SK-N-SH (cell line): ENCODE data around the gene IP6K1. TPM values are rescaled to one million over a fixed set of nuclear protein-coding genes. Genes with fewer than 3 reads are reported as not detected.
"Not testable (repeated sequence)": the region's sequence is repeated elsewhere in the genome, so short reads cannot be mapped to it uniquely, and the experiment has no call there.

Experiments used
- CTCF ChIA-PET: fragments of 300-600, 350-600 bp; formaldehyde crosslinking; extraction: SDS; loops from one replicate; lab custom pipeline; 2021; lab: Yijun Ruan, JAX
- POLR2A ChIA-PET: fragments of 350-600 bp; sonication (Branson Sonifier 250); formaldehyde crosslinking; extraction: SDS; loops from one replicate; lab custom pipeline; 2020; ENCODE audit warnings: antibody characterized with exemption, inconsistent platforms; lab: Yijun Ruan, JAX
- DNase-seq: peaks from one replicate; pipeline ENCODE4 v3.0.0; 2012
- H2AFZ ChIP-seq: fragments of 200-600 bp; sonication (generic); 2 replicates; pipeline ENCODE4 v1.8.1; 2016; ENCODE audit warnings: antibody characterized with exemption, mild to moderate bottlenecking, low read depth
- H3F3A ChIP-seq: fragments of 200-600 bp; sonication (generic); replicated peaks from 2 replicates; pipeline ENCODE3; 2016; ENCODE audit warnings: antibody characterized with exemption, mild to moderate bottlenecking; ENCODE audit not compliant: insufficient read depth
- H3K27ac ChIP-seq, 2 experiments: fragments of 200-500 bp in 1 of 2; fragments of 200-600 bp in 1 of 2; sonication (Bioruptor generic) in 1 of 2; sonication (generic), shearing (Covaris generic) in 1 of 2; 2 replicates each; pipeline versions ENCODE4 v1.5.1 to v1.6.1; 2014 to 2016; ENCODE audit warnings: low read depth in 2 of 2, inconsistent platforms in 1 of 2, low read length in 1 of 2, mild to moderate bottlenecking in 1 of 2, mixed read lengths in 1 of 2
- H3K27me3 ChIP-seq: fragments of 200-600 bp; sonication (generic), shearing (Covaris generic); 2 replicates; pipeline ENCODE4 v1.6.1; 2016; ENCODE audit warnings: mixed run types; ENCODE audit not compliant: insufficient read depth
- H3K36me3 ChIP-seq, 2 experiments: fragments of 200-500 bp in 1 of 2; fragments of 200-600 bp in 1 of 2; sonication (Bioruptor generic) in 1 of 2; sonication (generic) in 1 of 2; replicated peaks in 1 of 2; 2 replicates each; pipeline versions ENCODE3 to v1.5.1; 2014 to 2016; ENCODE audit warnings: low read length in 1 of 2, mild to moderate bottlenecking in 1 of 2; ENCODE audit not compliant: insufficient read depth in 2 of 2, control insufficient read depth in 1 of 2
- H3K4me1 ChIP-seq, 2 experiments: fragments of 200-500 bp in 1 of 2; fragments of 200-600 bp in 1 of 2; sonication (Bioruptor generic) in 1 of 2; sonication (generic), shearing (Covaris generic) in 1 of 2; 2 replicates each; pipeline versions ENCODE4 v1.5.1 to v1.6.1; 2014 to 2016; ENCODE audit warnings: low read depth in 1 of 2, low read length in 1 of 2, mixed run types in 1 of 2; ENCODE audit not compliant: insufficient read depth in 2 of 2, control insufficient read depth in 1 of 2
- H3K4me2 ChIP-seq: fragments of 200-600 bp; sonication (generic), shearing (Covaris generic); 2 replicates; pipeline ENCODE4 v1.6.1; 2017; ENCODE audit warnings: mixed run types
- H3K4me3 ChIP-seq, 2 experiments: fragments of 200-500 bp in 1 of 2; fragments of 200-600 bp in 1 of 2; sonication (Bioruptor generic) in 1 of 2; sonication (generic), shearing (Covaris generic) in 1 of 2; 2 replicates each; pipeline versions ENCODE4 v1.5.1 to v1.8.1; 2014 to 2016; ENCODE audit warnings: low read depth in 2 of 2, inconsistent platforms in 1 of 2, low read length in 1 of 2, mild to moderate bottlenecking in 1 of 2, mixed read lengths in 1 of 2, moderate library complexity in 1 of 2
- H3K79me2 ChIP-seq: fragments of 200-600 bp; sonication (generic); 2 replicates; pipeline ENCODE4 v1.8.1; 2017; ENCODE audit warnings: mild to moderate bottlenecking; ENCODE audit not compliant: insufficient read depth
- H3K9ac ChIP-seq: fragments of 200-600 bp; sonication (generic); 2 replicates; pipeline ENCODE4 v1.6.1; 2017; ENCODE audit warnings: mixed run types
- H3K9me2 ChIP-seq: fragments of 200-600 bp; sonication (generic); 2 replicates; pipeline ENCODE4 v1.6.1; 2017; ENCODE audit warnings: mixed run types
- H3K9me3 ChIP-seq: fragments of 200-600 bp; sonication (generic); 2 replicates; pipeline ENCODE4 v1.6.1; 2017; ENCODE audit warnings: mixed run types, mild to moderate bottlenecking, moderate library complexity
- H4K20me1 ChIP-seq: fragments of 200-600 bp; sonication (generic); 2 replicates; pipeline ENCODE4 v1.6.1; 2017; ENCODE audit warnings: mild to moderate bottlenecking, mixed run types; ENCODE audit not compliant: insufficient read depth
- ELF1 ChIP-seq: IDR thresholded peaks from 2 replicates; pipeline ENCODE4 v1.4.0; 2012
- FOSL2 ChIP-seq: IDR thresholded peaks from 2 replicates; pipeline ENCODE4 v1.4.0; 2012; ENCODE audit warnings: low read depth, mild to moderate bottlenecking, moderate library complexity, borderline replicate concordance
- GABPA ChIP-seq: IDR thresholded peaks from 2 replicates; pipeline ENCODE4 v1.4.0; 2012; ENCODE audit warnings: low read depth, mild to moderate bottlenecking
- GATA2 ChIP-seq: sonication (generic); formaldehyde crosslinking; IDR thresholded peaks from 2 replicates; pipeline ENCODE4 v1.5.0; 2020; ENCODE audit warnings: mild to moderate bottlenecking, missing genetic modification reagents
- JUND ChIP-seq: IDR thresholded peaks from 2 replicates; pipeline ENCODE4 v1.4.0; 2012
- MXI1 ChIP-seq: IDR thresholded peaks from 2 replicates; pipeline ENCODE4 v1.6.1; 2012; ENCODE audit warnings: mild to moderate bottlenecking, low read depth, low read length, improper control_type of control experiment
- RFX5 ChIP-seq: IDR thresholded peaks from 2 replicates; pipeline ENCODE4 v1.6.1; 2012; ENCODE audit warnings: mild to moderate bottlenecking, improper control_type of control experiment, low read length
- TEAD4 ChIP-seq: IDR thresholded peaks from 2 replicates; pipeline ENCODE4 v1.4.0; 2012; ENCODE audit warnings: mild to moderate bottlenecking, borderline replicate concordance; ENCODE audit not compliant: insufficient read depth
- WGBS: methylation state at CpG from one replicate; pipeline ENCODE4 v1.1.6; 2017; ENCODE audit warnings: low lambda C conversion rate; 5-methylcytosine and 5-hydroxymethylcytosine counted together
- polyA plus RNA-seq, 3 experiments: library from polyadenylated mRNA; depleted of rRNA; stranded (reverse); fragments of >200 nt; gene quantifications; 2 replicates each; pipeline ENCODE4 v1.2.3, GENCODE V29; 2012
- TF ChIP-seq, protein P1 (sequence below): IDR thresholded peaks from 2 replicates; pipeline ENCODE4 v1.4.0; 2012; ENCODE audit warnings: low read depth, borderline replicate concordance
- TF ChIP-seq, protein P2 (sequence below): IDR thresholded peaks from 2 replicates; pipeline ENCODE4 v1.6.1; 2012; ENCODE audit warnings: mild to moderate bottlenecking, low read depth, low read length, moderate library complexity

The IP6K1 gene
- polyA plus RNA-seq, 1 of the 3 experiments (the other 2 are of a cell fraction): 23.3 TPM

DNA sequence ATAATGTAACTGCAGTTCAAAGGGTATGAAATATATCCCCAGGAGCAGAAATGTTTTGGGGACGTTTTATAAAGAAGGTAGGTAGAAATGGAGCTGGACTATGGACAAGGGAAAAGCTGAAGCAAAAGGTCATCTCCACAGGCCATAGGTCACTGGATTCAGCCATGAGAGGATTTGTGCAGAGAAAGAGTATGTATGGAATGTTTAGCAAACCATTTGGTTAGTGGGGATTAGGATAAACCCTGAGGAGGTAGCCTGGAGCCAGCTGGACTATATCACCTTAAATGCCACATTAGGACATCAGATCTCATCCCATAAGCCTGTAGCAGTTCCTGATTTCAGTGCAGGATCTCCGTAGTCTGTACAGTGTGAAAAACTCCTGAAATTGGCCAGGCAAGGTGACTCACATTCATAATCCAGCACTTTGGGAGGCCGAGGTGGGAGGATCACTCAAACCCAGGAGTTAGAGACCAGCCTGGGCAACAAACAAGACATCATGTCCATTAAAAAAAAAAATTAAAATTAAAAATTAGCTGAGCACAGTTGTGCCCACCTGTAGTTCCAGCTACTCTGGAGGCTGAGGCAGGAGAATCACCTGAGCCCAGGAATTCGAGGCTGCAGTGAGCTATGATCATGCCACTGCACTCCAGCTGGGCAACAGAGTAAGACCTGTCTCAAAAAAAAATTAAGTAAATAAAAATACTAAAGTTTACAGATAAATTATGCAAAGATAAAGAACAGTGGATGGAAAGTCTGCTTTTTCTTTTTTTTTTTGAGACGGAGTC is 4.7 kb downstream of the IP6K1 start:
- ChIA-PET POLR2A (no interaction called here), CTCF (interaction anchor here (0.5 to 1.8 kb wide), 4 partner anchors 22 to 565 kb away, joined by 3 to 5 read pairs (median 4); no protein-coding TSS in a partner anchor)
- Histone ChIP-seq H3K4me3 (no peak overlapping the region), H4K20me1 (peaks cover 31% of the 10 kb centered on the region; the same call in 1 of the 2 replicates), H3K9me2 (no peaks in the 10 kb centered on the region), H2AFZ (no peak overlapping the region), H3K36me3 (peaks cover 0 to 43% of the 10 kb centered on the region in 2 experiments), H3K4me1 (peaks cover 0 to 5% of the 10 kb centered on the region in 2 experiments; a peak in 1 of 4 replicates), H3K27me3 (no peaks in the 10 kb centered on the region), H3K79me2 (peaks cover 97% of the 10 kb centered on the region), H3K4me2 (no peak overlapping the region), H3K9me3 (no peaks in the 10 kb centered on the region), H3F3A (peaks cover 4% of the 10 kb centered on the region), H3K27ac (no peak overlapping the region), H3K9ac (no peak overlapping the region)
- DNase-seq: no peak
- 89% methylated on average over 5 of the region's 5 CpGs for WGBS
- no peak for TF ChIP-seq ELF1
- TF ChIP-seq GATA2: no peak
- no peak for TF ChIP-seq TEAD4
- TF ChIP-seq, protein P1, sequence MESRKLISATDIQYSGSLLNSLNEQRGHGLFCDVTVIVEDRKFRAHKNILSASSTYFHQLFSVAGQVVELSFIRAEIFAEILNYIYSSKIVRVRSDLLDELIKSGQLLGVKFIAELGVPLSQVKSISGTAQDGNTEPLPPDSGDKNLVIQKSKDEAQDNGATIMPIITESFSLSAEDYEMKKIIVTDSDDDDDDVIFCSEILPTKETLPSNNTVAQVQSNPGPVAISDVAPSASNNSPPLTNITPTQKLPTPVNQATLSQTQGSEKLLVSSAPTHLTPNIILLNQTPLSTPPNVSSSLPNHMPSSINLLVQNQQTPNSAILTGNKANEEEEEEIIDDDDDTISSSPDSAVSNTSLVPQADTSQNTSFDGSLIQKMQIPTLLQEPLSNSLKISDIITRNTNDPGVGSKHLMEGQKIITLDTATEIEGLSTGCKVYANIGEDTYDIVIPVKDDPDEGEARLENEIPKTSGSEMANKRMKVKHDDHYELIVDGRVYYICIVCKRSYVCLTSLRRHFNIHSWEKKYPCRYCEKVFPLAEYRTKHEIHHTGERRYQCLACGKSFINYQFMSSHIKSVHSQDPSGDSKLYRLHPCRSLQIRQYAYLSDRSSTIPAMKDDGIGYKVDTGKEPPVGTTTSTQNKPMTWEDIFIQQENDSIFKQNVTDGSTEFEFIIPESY: no peak
- TF ChIP-seq RFX5: no peak
- TF ChIP-seq, protein P2, sequence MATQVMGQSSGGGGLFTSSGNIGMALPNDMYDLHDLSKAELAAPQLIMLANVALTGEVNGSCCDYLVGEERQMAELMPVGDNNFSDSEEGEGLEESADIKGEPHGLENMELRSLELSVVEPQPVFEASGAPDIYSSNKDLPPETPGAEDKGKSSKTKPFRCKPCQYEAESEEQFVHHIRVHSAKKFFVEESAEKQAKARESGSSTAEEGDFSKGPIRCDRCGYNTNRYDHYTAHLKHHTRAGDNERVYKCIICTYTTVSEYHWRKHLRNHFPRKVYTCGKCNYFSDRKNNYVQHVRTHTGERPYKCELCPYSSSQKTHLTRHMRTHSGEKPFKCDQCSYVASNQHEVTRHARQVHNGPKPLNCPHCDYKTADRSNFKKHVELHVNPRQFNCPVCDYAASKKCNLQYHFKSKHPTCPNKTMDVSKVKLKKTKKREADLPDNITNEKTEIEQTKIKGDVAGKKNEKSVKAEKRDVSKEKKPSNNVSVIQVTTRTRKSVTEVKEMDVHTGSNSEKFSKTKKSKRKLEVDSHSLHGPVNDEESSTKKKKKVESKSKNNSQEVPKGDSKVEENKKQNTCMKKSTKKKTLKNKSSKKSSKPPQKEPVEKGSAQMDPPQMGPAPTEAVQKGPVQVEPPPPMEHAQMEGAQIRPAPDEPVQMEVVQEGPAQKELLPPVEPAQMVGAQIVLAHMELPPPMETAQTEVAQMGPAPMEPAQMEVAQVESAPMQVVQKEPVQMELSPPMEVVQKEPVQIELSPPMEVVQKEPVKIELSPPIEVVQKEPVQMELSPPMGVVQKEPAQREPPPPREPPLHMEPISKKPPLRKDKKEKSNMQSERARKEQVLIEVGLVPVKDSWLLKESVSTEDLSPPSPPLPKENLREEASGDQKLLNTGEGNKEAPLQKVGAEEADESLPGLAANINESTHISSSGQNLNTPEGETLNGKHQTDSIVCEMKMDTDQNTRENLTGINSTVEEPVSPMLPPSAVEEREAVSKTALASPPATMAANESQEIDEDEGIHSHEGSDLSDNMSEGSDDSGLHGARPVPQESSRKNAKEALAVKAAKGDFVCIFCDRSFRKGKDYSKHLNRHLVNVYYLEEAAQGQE: no peak
- TF ChIP-seq FOSL2: no peak
- TF ChIP-seq JUND: no peak
- TF ChIP-seq GABPA: no peak
- TF ChIP-seq MXI1: no peak

DNA sequence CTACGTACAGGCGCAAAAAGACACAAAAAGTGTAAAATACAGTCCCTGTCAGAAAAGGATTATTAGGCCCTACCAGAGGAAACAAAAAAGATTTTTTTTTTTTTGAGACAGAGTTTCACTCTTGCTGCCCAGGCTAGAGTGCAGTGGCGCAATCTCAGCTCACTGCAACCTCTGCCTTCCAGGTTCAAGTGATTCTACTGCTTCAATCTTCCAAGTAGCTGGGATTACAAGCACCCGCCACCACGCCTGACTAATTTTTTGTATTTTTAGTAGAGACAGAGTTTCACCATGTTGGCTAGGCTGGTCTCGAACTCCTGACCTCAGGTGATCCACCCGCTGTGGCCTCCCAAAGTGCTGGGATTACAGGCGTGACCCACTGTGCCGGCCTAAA is 5.4 kb downstream of the IP6K1 start:
- H3K4me2 ChIP-seq, H3K9me2 ChIP-seq, H3F3A ChIP-seq, POLR2A ChIA-PET, H3K4me3 ChIP-seq, H3K4me1 ChIP-seq, H3K27ac ChIP-seq, H3K9ac ChIP-seq, H2AFZ ChIP-seq, H3K9me3 ChIP-seq, H3K27me3 ChIP-seq, DNase-seq: not testable (repeated sequence)
- Histone ChIP-seq H4K20me1 (peaks cover 34% of the 10 kb centered on the region; the same call in 1 of the 2 replicates), H3K79me2 (peaks cover 100% of the 10 kb centered on the region), H3K36me3 (peaks cover 0 to 45% of the 10 kb centered on the region in 2 experiments)
- CTCF ChIA-PET: interaction anchor here (1.3 to 1.8 kb wide), 4 partner anchors 22 to 58 kb away, joined by 3 to 5 read pairs (median 3); partner anchors contain the start of gene INKA1
- 92% methylated on average over 9 of the region's 9 CpGs for WGBS
